A549 (cell line): ENCODE measurements around the gene PLOD2.

ENCODE experiments used
- CHD2 ChIP-seq: fragments of 150-350 bp; IDR thresholded peaks from 2 replicates; pipeline ENCODE4 v1.6.1; 2014; ENCODE audit warnings: low read length; ENCODE audit not compliant: partially characterized antibody
- CTCF ChIP-seq: fragments of >200 bp; sonication (Bioruptor Twin); formaldehyde crosslinking; IDR thresholded peaks from 3 replicates; pipeline ENCODE4 v1.5.1; 2016
- ELK1 ChIP-seq: fragments of 150-350 bp; IDR thresholded peaks from 2 replicates; pipeline ENCODE4 v1.6.1; 2014; ENCODE audit warnings: low read depth, mild to moderate bottlenecking, low read length
- EP300 ChIP-seq, 2 experiments: fragments of >200 bp; sonication (Bioruptor Twin); formaldehyde crosslinking; IDR thresholded peaks; 2 replicates in 1 of 2; 3 replicates in 1 of 2; pipeline ENCODE4 v1.6.1; 2016 to 2017
- HOXB5 ChIP-seq: fragments of 250-450 bp; sonication (Bioruptor Pico); IDR thresholded peaks from 2 replicates; pipeline ENCODE4 v1.5.0; 2020; ENCODE audit warnings: mild to moderate bottlenecking, moderate library complexity
- JUN ChIP-seq, 2 experiments: fragments of >200 bp; sonication (Bioruptor Twin); formaldehyde crosslinking; IDR thresholded peaks; 2 replicates in 1 of 2; 3 replicates in 1 of 2; pipeline ENCODE4 v1.6.1; 2016 to 2017
- MAX ChIP-seq: IDR thresholded peaks from 2 replicates; pipeline ENCODE4 v1.6.1; 2012
- PHF8 ChIP-seq: fragments of 200-600 bp; sonication (generic); IDR thresholded peaks from 2 replicates; pipeline ENCODE4 v1.6.1; 2016; ENCODE audit warnings: low read depth, mild to moderate bottlenecking, antibody characterized with exemption, moderate library complexity, borderline replicate concordance
- POLR2A ChIP-seq: IDR thresholded peaks from 2 replicates; pipeline ENCODE4 v1.6.1; 2012; ENCODE audit warnings: mild to moderate bottlenecking, low read length
- RAD21 ChIP-seq, 2 experiments: fragments of >200 bp in 1 of 2; sonication (Bioruptor Twin) in 1 of 2; formaldehyde crosslinking in 1 of 2; IDR thresholded peaks in 1 of 2; conservative IDR thresholded peaks in 1 of 2; 2 replicates in 1 of 2; 3 replicates in 1 of 2; pipeline ENCODE4 v1.6.1; 2012 to 2018; ENCODE audit warnings: inconsistent platforms in 1 of 2
- SMC3 ChIP-seq: fragments of >200 bp; sonication (Bioruptor Twin); formaldehyde crosslinking; IDR thresholded peaks from 3 replicates; pipeline ENCODE4 v1.6.1; 2018; ENCODE audit warnings: inconsistent platforms
- ZFP36 ChIP-seq: fragments of 450-650 bp; IDR thresholded peaks from 2 replicates; pipeline ENCODE4 v1.6.1; 2014; ENCODE audit warnings: borderline replicate concordance; ENCODE audit not compliant: partially characterized antibody
- TF ChIP-seq, protein P1 (sequence below): fragments of 450-650 bp; IDR thresholded peaks from 2 replicates; pipeline ENCODE4 v1.6.1; 2014; ENCODE audit warnings: antibody characterized with exemption

- no peak for TF ChIP-seq MAX
- TF ChIP-seq EP300 (IDR thresholded peaks at IDR 0.05) = 0 out of 5 replicates have a peak, but pooled peaks of 1 of the 2 experiments have one; percentile 46
- no peak for TF ChIP-seq ELK1
- TF ChIP-seq CTCF = no peak
- TF ChIP-seq JUN (IDR thresholded peaks at IDR 0.05) = no peak
- TF ChIP-seq CHD2 = no peak
- TF ChIP-seq HOXB5 = no peak
- TF ChIP-seq SMC3 = no peak
- TF ChIP-seq RAD21 (conservative IDR thresholded peaks at IDR 0.05 in 1 of 2, IDR thresholded peaks at IDR 0.05 in 1 of 2) = no peak; a peak in 1 of 5 replicates
- TF ChIP-seq PHF8 = no peak
- no peak for TF ChIP-seq ZFP36
- no peak for TF ChIP-seq POLR2A
- TF ChIP-seq, protein P1, sequence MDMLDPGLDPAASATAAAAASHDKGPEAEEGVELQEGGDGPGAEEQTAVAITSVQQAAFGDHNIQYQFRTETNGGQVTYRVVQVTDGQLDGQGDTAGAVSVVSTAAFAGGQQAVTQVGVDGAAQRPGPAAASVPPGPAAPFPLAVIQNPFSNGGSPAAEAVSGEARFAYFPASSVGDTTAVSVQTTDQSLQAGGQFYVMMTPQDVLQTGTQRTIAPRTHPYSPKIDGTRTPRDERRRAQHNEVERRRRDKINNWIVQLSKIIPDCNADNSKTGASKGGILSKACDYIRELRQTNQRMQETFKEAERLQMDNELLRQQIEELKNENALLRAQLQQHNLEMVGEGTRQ = no peak
Observed at GRCh38 chr3:146166826-146167225, 5.8 kb upstream of the PLOD2 start.
